Mesothelial cell of epicardium (in vitro differentiated cells): ENCODE measurements around the gene ZNF821. TPM values are rescaled to one million over a fixed set of nuclear protein-coding genes. Genes with fewer than 3 reads are reported as not detected.

Experiments used
- DNase-seq, 2 experiments: peaks; one replicate each; pipeline ENCODE4 v3.0.0; 2021; ENCODE audit warnings: low spot score in 2 of 2; ENCODE audit not compliant: unreplicated experiment in 2 of 2
- H3K27ac Mint-ChIP-seq: 2 replicates; pipeline ENCODE4 v1.8.0; 2021; ENCODE audit warnings: mixed read lengths
- H3K27me3 Mint-ChIP-seq: 2 replicates; pipeline ENCODE4 v1.8.0; 2021; ENCODE audit warnings: low read depth, mixed read lengths
- H3K36me3 Mint-ChIP-seq: 2 replicates; pipeline ENCODE4 v1.8.0; 2021; ENCODE audit warnings: mixed read lengths
- H3K4me1 Mint-ChIP-seq: 2 replicates; pipeline ENCODE4 v1.8.0; 2021; ENCODE audit warnings: mixed read lengths
- H3K4me3 Mint-ChIP-seq: 2 replicates; pipeline ENCODE4 v1.8.0; 2021; ENCODE audit warnings: mild to moderate bottlenecking, moderate library complexity, mixed read lengths
- H3K9me3 Mint-ChIP-seq: 2 replicates; pipeline ENCODE4 v1.8.0; 2021; ENCODE audit warnings: mixed read lengths
- total RNA-seq: library from RNA; stranded (reverse); gene quantifications from 3 replicates; pipeline ENCODE4 v1.2.1, GENCODE V29; 2021
- TF ChIP-seq, protein P1 (sequence below): fragments of 200-600 bp; sonication (generic); IDR thresholded peaks from one replicate; pipeline ENCODE4 v1.5.0; 2021; ENCODE audit warnings: antibody characterized with exemption; ENCODE audit not compliant: unreplicated experiment

The ZNF821 gene
- total RNA-seq, result 25.2 to 28.8 TPM (median 27.1 TPM) in 3 replicates

- H3K4me1 Mint-ChIP-seq, result peaks cover 18% of the 10 kb centered on the region
- H3K27me3 Mint-ChIP-seq, result no peaks in the 10 kb centered on the region
- DNase-seq, result peak; percentile 90 to 93
- H3K9me3 Mint-ChIP-seq, result no peaks in the 10 kb centered on the region
- peak within 1 kb of the TSS; percentile 98 for H3K4me3 Mint-ChIP-seq
- TF ChIP-seq, protein P1, sequence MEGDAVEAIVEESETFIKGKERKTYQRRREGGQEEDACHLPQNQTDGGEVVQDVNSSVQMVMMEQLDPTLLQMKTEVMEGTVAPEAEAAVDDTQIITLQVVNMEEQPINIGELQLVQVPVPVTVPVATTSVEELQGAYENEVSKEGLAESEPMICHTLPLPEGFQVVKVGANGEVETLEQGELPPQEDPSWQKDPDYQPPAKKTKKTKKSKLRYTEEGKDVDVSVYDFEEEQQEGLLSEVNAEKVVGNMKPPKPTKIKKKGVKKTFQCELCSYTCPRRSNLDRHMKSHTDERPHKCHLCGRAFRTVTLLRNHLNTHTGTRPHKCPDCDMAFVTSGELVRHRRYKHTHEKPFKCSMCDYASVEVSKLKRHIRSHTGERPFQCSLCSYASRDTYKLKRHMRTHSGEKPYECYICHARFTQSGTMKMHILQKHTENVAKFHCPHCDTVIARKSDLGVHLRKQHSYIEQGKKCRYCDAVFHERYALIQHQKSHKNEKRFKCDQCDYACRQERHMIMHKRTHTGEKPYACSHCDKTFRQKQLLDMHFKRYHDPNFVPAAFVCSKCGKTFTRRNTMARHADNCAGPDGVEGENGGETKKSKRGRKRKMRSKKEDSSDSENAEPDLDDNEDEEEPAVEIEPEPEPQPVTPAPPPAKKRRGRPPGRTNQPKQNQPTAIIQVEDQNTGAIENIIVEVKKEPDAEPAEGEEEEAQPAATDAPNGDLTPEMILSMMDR, result peak; percentile 54
- H3K27ac Mint-ChIP-seq, result peak within 1 kb of the TSS; percentile 100
- peaks cover 13% of the 10 kb centered on the region for H3K36me3 Mint-ChIP-seq
These were observed at the start of gene ZNF821 for GRCh38 chr16:71883849-71884638. Gene ZNF821, minus strand, starts transcription at chr16:71884182. Its CDS starts 4,236 bp downstream, at chr16:71879946.

- Mint-ChIP-seq H3K4me1 (peaks cover 39% of the 10 kb centered on the region), H3K4me3 (no peak overlapping the region), H3K27ac (no peak overlapping the region), H3K27me3 (no peaks in the 10 kb centered on the region), H3K36me3 (peaks cover 9% of the 10 kb centered on the region), H3K9me3 (no peaks in the 10 kb centered on the region)
- no peak for DNase-seq
- TF ChIP-seq, protein P1, result no peak
These were observed 49.0 kb upstream of the ZNF821 start for GRCh38 chr16:71933017-71933416.

DNA sequence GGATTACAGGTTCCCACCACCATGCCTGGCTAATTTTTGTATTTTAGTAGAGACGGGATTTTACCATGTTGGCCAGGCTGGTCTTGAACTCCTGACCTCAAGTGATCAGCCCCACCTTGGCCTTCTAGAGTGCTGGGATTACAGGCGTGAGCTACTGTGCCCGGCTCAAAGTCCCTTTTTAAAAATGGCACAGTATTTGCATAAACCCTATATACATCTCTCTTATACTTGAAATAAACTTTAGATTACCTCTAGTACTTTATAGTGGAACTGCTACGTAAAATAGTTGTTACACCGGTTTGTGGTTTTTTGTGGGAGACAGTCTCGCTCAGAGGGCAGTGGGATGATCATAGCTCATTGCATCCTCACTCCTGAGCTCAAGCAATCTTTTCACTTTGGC lies 47.6 kb upstream of the ZNF821 start:
- no peak overlapping the region for H3K4me3 Mint-ChIP-seq
- no peaks in the 10 kb centered on the region for H3K27me3 Mint-ChIP-seq
- peaks cover 52% of the 10 kb centered on the region for H3K4me1 Mint-ChIP-seq
- no peak for DNase-seq
- H3K27ac Mint-ChIP-seq, result peak overlapping the region; percentile 82
- H3K36me3 Mint-ChIP-seq, result peaks cover 18% of the 10 kb centered on the region
- H3K9me3 Mint-ChIP-seq, result no peaks in the 10 kb centered on the region
- TF ChIP-seq, protein P1, result no peak

DNA sequence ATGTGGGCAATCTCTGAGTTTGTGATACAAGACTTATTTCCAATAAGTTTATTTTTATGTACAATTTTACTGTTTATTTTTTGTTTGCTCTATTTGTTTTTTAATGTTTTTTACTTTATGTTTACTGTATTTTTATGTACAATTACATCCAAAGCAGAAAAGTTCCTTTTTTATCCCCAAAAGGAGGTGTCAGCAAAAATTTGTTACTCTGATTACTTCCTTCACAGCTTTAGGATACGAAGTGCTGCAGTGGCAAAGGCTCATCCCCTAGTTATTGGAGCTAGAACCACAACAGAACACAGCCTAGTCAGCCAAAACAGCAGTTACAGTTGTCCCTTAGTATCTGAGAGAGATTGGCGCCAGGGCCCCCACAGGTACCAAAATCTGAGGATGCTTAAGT lies 47.0 kb upstream of the ZNF821 start:
- H3K4me1 Mint-ChIP-seq, result peaks cover 54% of the 10 kb centered on the region
- no peak overlapping the region for H3K27ac Mint-ChIP-seq
- DNase-seq, result no peak
- H3K9me3 Mint-ChIP-seq, result no peaks in the 10 kb centered on the region
- H3K4me3 Mint-ChIP-seq, result no peak overlapping the region
- H3K36me3 Mint-ChIP-seq, result peaks cover 20% of the 10 kb centered on the region
- TF ChIP-seq, protein P1, result no peak
- H3K27me3 Mint-ChIP-seq, result no peaks in the 10 kb centered on the region

DNA sequence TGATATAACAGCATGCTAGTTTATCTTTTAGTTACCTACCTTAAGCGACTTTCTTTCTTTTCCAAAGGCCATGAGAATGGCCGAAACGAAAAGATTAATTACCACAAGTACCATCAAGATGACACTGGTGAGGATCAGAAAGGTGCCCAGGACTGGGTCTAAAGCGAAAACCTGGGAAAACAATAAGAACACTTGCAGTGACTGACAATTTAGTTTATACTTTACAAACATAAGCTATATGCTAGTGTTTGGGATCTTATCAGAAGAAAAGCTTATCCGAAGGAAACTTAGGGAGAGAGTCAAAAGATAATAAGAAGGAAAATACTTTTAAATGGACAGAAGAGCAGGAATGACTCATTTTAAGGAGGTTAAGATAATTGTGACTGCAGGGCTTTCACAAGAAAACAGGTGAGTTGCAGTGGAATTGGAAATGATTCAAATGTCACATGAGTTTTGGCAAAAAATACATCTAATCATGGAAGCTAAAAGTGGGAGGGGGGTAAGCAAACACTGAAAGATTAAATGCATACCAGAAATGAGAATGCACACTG lies 46.1 kb upstream of the ZNF821 start:
- H3K27me3 Mint-ChIP-seq, result no peaks in the 10 kb centered on the region

More for the DNA sequence above, 46.1 kb upstream of the ZNF821 start:
- Mint-ChIP-seq H3K9me3 (no peaks in the 10 kb centered on the region), H3K4me1 (peaks cover 54% of the 10 kb centered on the region), H3K4me3 (no peak overlapping the region), H3K27ac (peak overlapping the region; percentile 86), H3K36me3 (peaks cover 18% of the 10 kb centered on the region)
- DNase-seq, result no peak
- TF ChIP-seq, protein P1, result no peak
